Uterus (tissue), 4 donors: ENCODE results near the gene CTTNBP2. TPM values are rescaled to one million over a fixed set of nuclear protein-coding genes. Genes with fewer than 3 reads are reported as not detected.
A peak's percentile ranks its signal among the peaks of the same experiment; 100 is the strongest.

ENCODE experiments used
- DNase-seq, 2 donors: peaks; one replicate each; pipeline ENCODE4 v3.0.0-alpha.2; 2019 to 2020
- H3K27ac ChIP-seq, 2 donors: fragments of 200-600 bp; sonication (generic); 1 replicate in 1 of 2; 2 replicates in 1 of 2; pipeline ENCODE4 v1.5.1; 2016 to 2018
- H3K27me3 ChIP-seq, 2 donors: fragments of 200-600 bp; sonication (generic); one replicate each; pipeline ENCODE4 v1.5.1; 2018 to 2019; ENCODE audit warnings: control low read depth in 1 of 2
- H3K36me3 ChIP-seq, 2 donors: fragments of 200-600 bp; sonication (generic); one replicate each; pipeline ENCODE4 v1.5.1; 2019; ENCODE audit warnings: control low read depth in 1 of 2
- H3K4me1 ChIP-seq, 2 donors: fragments of 200-600 bp; sonication (generic); one replicate each; pipeline ENCODE4 v1.5.1; 2018 to 2019; ENCODE audit warnings: control low read depth in 1 of 2
- H3K4me3 ChIP-seq, 2 donors: fragments of 200-600 bp; sonication (generic); 1 replicate in 1 of 2; 2 replicates in 1 of 2; pipeline ENCODE4 v1.5.1; 2018 to 2019; ENCODE audit warnings: mild to moderate bottlenecking in 1 of 2
- H3K9me3 ChIP-seq, 2 donors: fragments of 200-600 bp; sonication (generic); one replicate each; pipeline ENCODE4 v1.5.1; 2019; ENCODE audit warnings: control low read depth in 1 of 2
- CTCF ChIP-seq, 4 experiments: fragments of 200-600 bp in 2 of 4; fragments of 450-650 bp in 2 of 4; sonication (generic) in 2 of 4; IDR thresholded peaks; one replicate each; pipeline ENCODE4 v1.5.1; 2016 to 2019; ENCODE audit warnings: antibody characterized with exemption in 4 of 4, mild to moderate bottlenecking in 2 of 4, moderate library complexity in 1 of 4
- POLR2A ChIP-seq, 2 donors: fragments of 450-650 bp; IDR thresholded peaks; one replicate each; pipeline ENCODE4 v1.6.1; 2016; ENCODE audit warnings: antibody characterized with exemption in 2 of 2, mild to moderate bottlenecking in 1 of 2, moderate library complexity in 1 of 2
- intact Hi-C: fragments of 100-400 bp; cut with DNase I; formaldehyde crosslinking; loops from one replicate; pipeline ENCODE4 v1.15.1; 2023; ENCODE audit warnings: low total_unique reads
- total RNA-seq, 4 donors: library from RNA; depleted of rRNA in 3 of 4; stranded (reverse); fragments of >200 nt in 3 of 4; gene quantifications; one replicate each; pipeline versions ENCODE4 v1.1.0 to v1.2.4, GENCODE V29; 2014 to 2023
- donor health status: DM: yes; HTN: yes; CAD: no.

The CTTNBP2 gene
- total RNA-seq, 4 donors from 2014 or later: 16.4 to 87.9 (median 35.0) TPM

GRCh38 chr7:117875566-117875965 lies 2.3 kb upstream of the CTTNBP2 start:
- Histone ChIP-seq H3K9me3 (no peaks in the 10 kb centered on the region), H3K27ac (no peak overlapping the region), H3K36me3 (no peaks in the 10 kb centered on the region), H3K27me3 (no peaks in the 10 kb centered on the region), H3K4me3 (no peak overlapping the region), H3K4me1 (peaks cover 0 to 12% of the 10 kb centered on the region in 2 donors)
- peak in 1 of 4 experiments; percentile 22 for TF ChIP-seq CTCF (IDR thresholded peaks at IDR 0.05)
- TF ChIP-seq POLR2A (IDR thresholded peaks at IDR 0.05): no peak
- peak in 1 of 2 donors; percentile 22 for DNase-seq
- intact Hi-C loops: no loop called here

- intact Hi-C loops: no loop called here
- no peaks in the 10 kb centered on the region for H3K27me3 ChIP-seq
- H3K27ac ChIP-seq: peak overlapping the region; percentile 87 to 92
- H3K36me3 ChIP-seq: no peaks in the 10 kb centered on the region
- H3K4me3 ChIP-seq: peak overlapping the region in 1 of 2 donors; percentile 72
- H3K4me1 ChIP-seq: peaks cover 0 to 12% of the 10 kb centered on the region in 2 donors
- H3K9me3 ChIP-seq: no peaks in the 10 kb centered on the region
- TF ChIP-seq CTCF (IDR thresholded peaks at IDR 0.05) (no peak), POLR2A (IDR thresholded peaks at IDR 0.05) (no peak)
- DNase-seq: no peak
These were observed 1.0 kb upstream of the CTTNBP2 start for GRCh38 chr7:117874191-117874700.

- no peaks in the 10 kb centered on the region for H3K9me3 ChIP-seq
- H3K27ac ChIP-seq: peak overlapping the region; percentile 87 to 92
- intact Hi-C loops: no loop called here
- peak; percentile 33 to 36 for DNase-seq
- peak overlapping the region; percentile 72 to 91 for H3K4me3 ChIP-seq
- no peaks in the 10 kb centered on the region for H3K27me3 ChIP-seq
- peaks cover 0 to 12% of the 10 kb centered on the region in 2 donors for H3K4me1 ChIP-seq
- H3K36me3 ChIP-seq: no peaks in the 10 kb centered on the region
- TF ChIP-seq CTCF (IDR thresholded peaks at IDR 0.05) (peak in 2 of 4 experiments; percentile 17 to 30), POLR2A (IDR thresholded peaks at IDR 0.05) (no peak)
These were observed 506 bp downstream of the CTTNBP2 start for GRCh38 chr7:117872561-117873309.

GRCh38 chr7:117871778-117872538 lies 1.3 kb downstream of the CTTNBP2 start:
- H3K36me3 ChIP-seq: no peaks in the 10 kb centered on the region
- intact Hi-C loops: no loop called here
- H3K4me3 ChIP-seq: peak overlapping the region; percentile 72 to 91
- peak; percentile 65 to 74 for DNase-seq
- H3K9me3 ChIP-seq: no peaks in the 10 kb centered on the region
- H3K4me1 ChIP-seq: peaks cover 0 to 12% of the 10 kb centered on the region in 2 donors
- TF ChIP-seq POLR2A (IDR thresholded peaks at IDR 0.05) (peak in 1 of 2 donors; percentile 12), CTCF (IDR thresholded peaks at IDR 0.05) (no peak)
- H3K27ac ChIP-seq: peak overlapping the region; percentile 87 to 92
- no peaks in the 10 kb centered on the region for H3K27me3 ChIP-seq

GRCh38 chr7:117871401-117871777 lies 1.9 kb downstream of the CTTNBP2 start:
- intact Hi-C loops: no loop called here
- peak overlapping the region in 1 of 2 donors; percentile 72 for H3K4me3 ChIP-seq
- peak overlapping the region; percentile 87 to 92 for H3K27ac ChIP-seq
- no peaks in the 10 kb centered on the region for H3K27me3 ChIP-seq
- peaks cover 0 to 12% of the 10 kb centered on the region in 2 donors for H3K4me1 ChIP-seq
- no peaks in the 10 kb centered on the region for H3K9me3 ChIP-seq
- no peak for DNase-seq
- no peaks in the 10 kb centered on the region for H3K36me3 ChIP-seq
- TF ChIP-seq CTCF (IDR thresholded peaks at IDR 0.05) (no peak), POLR2A (IDR thresholded peaks at IDR 0.05) (no peak)
